GM12874 (cell line): ENCODE data around the gene PHKG2.

ENCODE experiments used
- TF ChIP-seq, protein P1 (sequence below): IDR thresholded peaks from 2 replicates; pipeline ENCODE4 v1.5.1; 2011; ENCODE audit warnings: low read depth, mild to moderate bottlenecking, control low read depth, low read length, moderate library complexity; ENCODE audit not compliant: insufficient read depth

Gene PHKG2

DNA sequence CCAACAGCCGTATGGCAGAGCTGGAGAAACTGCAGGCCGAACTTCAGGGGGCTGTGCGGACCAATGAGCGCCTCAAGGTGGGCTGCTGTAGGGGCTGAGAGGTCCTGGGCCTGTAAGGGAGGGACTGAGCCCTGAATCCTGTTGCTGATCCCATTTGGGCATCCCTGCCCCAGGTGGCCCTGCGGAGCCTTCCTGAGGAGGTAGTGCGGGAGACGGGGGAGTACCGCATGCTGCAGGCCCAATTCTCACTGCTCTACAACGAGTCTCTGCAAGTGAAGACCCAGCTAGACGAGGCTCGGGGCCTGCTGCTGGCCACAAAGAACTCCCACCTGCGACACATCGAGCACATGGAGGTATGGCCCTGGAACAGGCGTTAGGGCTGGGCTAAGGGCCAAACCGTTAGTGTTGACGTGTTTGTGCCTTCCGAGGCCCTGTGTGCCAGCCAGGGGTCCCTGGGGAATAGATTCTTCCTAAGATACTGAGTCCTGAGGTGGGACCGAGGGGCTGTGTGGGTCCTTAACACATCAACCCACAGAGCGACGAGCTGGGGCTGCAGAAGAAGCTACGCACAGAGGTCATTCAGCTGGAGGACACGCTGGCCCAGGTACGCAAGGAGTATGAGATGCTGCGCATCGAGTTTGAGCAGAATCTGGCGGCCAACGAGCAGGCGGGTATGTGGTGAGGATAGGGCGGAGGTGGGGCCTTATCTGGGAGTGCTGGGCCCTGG, 18.1 kb downstream of the PHKG2 start:
- TF ChIP-seq, protein P1, sequence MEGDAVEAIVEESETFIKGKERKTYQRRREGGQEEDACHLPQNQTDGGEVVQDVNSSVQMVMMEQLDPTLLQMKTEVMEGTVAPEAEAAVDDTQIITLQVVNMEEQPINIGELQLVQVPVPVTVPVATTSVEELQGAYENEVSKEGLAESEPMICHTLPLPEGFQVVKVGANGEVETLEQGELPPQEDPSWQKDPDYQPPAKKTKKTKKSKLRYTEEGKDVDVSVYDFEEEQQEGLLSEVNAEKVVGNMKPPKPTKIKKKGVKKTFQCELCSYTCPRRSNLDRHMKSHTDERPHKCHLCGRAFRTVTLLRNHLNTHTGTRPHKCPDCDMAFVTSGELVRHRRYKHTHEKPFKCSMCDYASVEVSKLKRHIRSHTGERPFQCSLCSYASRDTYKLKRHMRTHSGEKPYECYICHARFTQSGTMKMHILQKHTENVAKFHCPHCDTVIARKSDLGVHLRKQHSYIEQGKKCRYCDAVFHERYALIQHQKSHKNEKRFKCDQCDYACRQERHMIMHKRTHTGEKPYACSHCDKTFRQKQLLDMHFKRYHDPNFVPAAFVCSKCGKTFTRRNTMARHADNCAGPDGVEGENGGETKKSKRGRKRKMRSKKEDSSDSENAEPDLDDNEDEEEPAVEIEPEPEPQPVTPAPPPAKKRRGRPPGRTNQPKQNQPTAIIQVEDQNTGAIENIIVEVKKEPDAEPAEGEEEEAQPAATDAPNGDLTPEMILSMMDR: no peak

GRCh38 chr16:30766933-30767284, 18.7 kb downstream of the PHKG2 start:
- TF ChIP-seq, protein P1: no peak

- TF ChIP-seq, protein P1: no peak
These were observed 19.7 kb downstream of the PHKG2 start for GRCh38 chr16:30767767-30768465.

DNA sequence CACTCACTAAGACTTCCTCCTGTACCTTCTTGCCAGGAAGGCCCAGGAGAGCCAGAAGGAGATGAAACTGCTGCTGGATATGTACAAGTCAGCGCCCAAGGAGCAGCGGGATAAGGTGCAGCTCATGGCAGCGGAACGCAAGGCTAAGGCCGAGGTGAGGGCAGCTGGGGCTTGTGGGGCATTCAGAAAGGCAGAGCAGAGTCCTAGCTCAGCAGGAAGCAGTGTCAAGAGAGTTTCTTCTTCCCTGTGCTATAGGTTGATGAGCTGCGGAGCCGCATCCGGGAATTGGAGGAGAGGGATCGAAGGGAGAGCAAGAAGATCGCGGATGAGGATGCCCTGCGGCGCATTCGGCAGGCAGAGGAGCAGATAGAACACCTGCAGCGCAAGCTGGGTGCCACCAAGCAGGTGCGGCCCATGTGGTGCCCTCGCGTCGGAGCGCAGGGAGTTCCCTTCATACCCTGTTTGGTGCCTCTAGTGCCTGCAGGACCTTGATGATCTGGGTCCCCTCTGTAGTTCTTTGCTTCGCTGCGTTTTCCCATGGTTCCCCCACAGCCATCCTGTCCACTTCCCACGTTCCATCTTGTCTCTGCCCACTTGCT, 20.5 kb downstream of the PHKG2 start:
- TF ChIP-seq, protein P1: no peak

DNA sequence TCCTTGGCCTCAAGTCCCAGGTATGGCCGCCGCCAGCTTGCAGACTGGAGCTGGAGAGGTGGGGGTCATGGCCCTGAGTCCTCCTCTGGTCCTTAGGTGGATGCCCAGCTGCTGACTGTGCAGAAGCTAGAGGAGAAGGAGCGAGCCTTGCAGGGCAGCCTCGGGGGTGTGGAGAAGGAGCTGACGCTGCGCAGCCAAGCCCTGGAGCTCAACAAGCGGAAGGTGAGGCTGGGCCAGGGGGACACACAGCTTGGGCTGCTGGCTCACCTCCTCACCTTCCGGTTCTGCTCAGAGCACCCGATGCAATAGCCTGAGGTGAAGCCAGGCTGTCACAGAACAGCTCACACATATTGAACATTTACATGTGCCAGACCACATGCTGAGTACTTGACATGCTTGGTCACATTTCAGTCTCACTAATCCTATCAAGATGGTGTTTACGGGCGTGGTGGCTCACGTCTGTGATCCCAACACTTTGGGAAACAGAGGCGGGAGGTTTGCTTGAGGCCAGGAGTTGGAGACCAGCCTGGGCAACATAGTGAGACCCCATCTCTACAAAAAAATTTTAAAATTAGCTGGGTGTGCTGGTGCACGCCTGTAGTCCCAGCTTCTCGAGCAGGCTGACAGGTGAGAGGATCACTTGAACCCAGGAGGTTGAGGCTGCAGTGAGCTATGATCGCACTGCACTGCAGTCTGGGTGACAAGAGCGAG, 21.3 kb downstream of the PHKG2 start:
- TF ChIP-seq, protein P1: no peak

GRCh38 chr16:30771726-30772125, 23.5 kb downstream of the PHKG2 start:
- TF ChIP-seq, protein P1: no peak

GRCh38 chr16:30773826-30774225, 25.6 kb downstream of the PHKG2 start:
- TF ChIP-seq, protein P1: no peak
